ENCODE measurements around the gene RTN4R.
A peak's percentile ranks its signal among the peaks of the same experiment; 100 is the strongest.

DNA sequence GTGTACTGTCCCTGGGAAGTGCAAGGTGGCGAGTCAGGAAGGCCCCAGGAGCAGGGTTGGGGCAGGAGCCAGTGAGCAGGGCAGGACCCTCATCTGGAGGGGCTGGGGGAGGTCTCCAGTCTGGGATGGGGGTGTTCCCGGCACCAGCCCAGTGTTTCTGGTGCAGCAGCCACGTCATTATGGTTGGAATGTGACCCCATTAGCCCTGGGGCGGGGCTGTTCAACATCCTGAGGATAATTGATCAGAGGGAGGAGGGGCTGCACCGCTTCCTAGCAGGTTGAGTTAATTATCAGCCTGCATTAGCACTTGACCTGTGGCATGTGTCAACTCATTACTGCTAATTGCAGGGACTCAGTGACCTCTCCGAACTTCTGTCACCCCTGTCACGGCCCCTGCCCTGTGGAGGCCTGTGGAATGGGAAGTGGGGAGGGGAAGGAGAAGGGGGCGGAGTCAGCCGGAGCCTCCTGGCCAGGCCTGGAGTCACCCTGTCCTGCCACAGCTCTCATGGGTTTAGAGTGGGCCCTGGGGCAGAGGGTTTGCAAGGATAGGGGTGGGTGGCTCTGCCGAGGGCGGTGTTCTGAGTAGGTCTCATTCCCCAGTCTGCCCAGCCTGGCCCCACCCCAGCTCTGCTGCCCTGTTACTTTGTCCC, 64.4 kb downstream of the RTN4R start:
- TF ChIP-seq, protein P1, sequence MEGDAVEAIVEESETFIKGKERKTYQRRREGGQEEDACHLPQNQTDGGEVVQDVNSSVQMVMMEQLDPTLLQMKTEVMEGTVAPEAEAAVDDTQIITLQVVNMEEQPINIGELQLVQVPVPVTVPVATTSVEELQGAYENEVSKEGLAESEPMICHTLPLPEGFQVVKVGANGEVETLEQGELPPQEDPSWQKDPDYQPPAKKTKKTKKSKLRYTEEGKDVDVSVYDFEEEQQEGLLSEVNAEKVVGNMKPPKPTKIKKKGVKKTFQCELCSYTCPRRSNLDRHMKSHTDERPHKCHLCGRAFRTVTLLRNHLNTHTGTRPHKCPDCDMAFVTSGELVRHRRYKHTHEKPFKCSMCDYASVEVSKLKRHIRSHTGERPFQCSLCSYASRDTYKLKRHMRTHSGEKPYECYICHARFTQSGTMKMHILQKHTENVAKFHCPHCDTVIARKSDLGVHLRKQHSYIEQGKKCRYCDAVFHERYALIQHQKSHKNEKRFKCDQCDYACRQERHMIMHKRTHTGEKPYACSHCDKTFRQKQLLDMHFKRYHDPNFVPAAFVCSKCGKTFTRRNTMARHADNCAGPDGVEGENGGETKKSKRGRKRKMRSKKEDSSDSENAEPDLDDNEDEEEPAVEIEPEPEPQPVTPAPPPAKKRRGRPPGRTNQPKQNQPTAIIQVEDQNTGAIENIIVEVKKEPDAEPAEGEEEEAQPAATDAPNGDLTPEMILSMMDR (IDR thresholded peaks at IDR 0.05) = no peak
- peak in 1 of 2 donors; percentile 17 for TF ChIP-seq POLR2A (IDR thresholded peaks at IDR 0.05)
